GM21786 (cell line): ENCODE results near the gene TMTC2.

Source experiments
- ATAC-seq: cut with Tn5 transposase; IDR thresholded peaks from one replicate; pipeline ENCODE4 v1.9.1; 2021; ENCODE audit not compliant: unreplicated experiment

Gene TMTC2

DNA sequence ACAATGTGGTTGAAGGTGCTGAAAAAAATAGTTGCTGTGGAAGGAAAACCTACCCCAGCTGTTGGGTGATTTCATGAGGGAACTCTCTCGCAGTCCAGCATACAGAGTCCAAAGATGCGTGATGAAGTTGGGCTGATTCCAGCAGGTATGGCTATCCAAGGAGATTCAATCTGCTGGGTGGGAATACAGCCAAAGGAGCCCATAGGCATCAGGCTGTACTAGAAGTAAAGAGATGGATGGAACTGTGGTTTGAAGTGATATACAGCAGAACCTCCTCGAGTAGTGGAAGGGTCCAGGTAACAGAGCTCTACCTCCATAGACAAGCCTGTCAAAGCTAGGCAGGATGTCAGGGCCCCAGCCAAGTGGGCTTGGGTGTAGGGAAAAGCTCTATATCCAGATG is 11.5 kb upstream of the TMTC2 start:
- no peak for ATAC-seq

DNA sequence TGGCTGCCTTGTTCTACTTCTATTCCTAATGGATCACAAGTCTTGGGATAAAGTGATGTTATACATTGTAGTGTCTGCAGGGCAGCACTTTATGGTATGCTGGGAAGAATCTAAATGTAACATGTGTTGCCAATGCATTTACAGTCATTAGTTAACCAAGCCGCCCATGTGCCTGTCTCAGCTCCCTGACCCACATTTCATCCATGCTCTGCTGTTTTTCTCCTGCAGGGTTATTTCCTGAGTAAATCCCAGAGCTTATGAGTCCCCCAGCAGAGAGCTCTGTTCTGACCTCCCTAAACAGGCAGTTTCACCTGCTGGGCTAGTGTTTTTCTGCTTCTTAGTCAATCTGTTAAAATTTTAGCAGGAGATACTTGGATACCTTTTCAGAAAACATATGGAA is 4.4 kb upstream of the TMTC2 start:
- no peak for ATAC-seq

DNA sequence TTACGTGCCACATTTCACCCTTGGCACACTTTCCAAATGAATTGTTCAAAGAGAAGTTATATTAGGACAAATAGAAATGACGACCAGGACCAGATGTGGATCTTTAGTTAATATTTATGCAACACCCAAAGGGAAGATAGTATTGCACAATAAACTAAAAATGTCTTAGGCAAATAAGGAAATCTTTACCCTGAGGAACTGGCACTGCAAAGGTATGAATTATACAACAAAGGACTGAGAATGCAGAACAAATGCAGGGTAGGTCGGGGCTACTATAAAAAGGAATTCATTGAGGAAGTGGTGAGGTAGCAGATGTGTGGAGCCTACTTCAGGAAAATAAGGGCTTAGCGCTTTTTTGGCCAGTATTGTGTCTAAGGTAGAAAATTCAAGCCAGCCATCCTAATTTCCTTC is 3.9 kb upstream of the TMTC2 start:
- no peak for ATAC-seq

DNA sequence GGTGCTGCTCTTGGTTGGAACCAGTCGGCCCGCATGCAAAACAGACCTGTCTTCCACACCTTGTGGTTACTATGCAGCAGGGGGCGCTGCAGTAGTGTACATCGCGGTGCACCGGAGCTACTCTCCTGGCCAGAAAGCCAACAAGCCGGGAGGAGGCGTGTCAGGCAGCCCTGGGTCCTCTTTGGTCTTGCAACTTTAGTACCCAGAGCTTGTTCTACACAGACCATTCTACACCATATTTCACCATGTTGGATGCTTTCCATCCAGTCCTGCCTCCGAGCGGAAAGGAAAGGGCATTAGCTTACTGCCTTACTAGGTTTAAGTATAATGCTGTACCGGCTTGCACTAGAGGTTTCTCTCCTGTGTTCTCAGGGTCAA is 927 bp upstream of the TMTC2 start:
- peak; percentile 55 for ATAC-seq

DNA sequence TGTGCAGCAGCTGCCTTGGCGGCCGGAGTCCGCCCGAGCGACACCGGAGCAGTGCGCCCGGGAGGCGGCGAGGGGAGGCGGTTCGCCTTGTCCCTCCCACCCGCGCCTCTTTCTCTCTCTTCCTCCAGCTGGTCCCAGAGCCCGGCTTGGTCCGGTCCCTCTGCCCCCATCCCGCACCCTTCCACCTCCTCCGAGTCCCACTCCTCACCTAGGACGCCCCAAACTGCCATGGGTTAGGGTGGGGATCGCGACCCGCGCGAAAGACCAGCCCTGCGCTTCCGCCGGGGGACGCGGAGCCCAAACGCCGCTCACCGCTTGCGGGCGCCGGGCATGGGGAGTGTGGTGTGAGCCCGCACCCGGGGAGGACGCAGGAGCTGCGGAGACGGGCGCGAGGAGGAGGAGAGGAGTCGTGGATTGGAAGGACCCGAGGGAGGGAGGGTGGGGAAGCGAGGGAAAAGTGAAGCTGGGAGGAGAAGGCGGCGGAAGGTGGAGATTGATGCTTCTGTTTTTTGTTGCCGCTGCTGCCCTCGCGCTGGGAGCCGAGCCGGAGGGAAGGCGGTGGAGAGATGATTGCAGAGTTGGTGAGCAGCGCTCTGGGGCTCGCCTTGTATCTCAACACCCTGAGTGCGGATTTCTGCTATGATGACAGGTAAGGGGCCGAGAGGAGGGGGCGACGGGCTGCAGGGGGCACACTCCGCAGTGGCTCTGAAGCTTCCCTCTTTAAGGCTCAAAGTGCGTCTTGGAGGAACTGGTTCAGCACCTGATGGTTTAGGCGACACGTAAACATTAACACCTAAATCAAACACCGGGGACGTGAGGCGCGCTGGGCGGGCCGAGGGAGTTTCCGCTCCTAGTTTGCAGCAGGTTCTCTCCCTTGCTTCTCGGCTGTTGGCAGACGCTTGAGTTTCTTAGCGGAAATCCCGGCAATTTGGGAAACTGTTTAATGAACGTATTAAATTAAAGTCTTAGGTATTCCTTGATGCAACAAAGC is 610 bp downstream of the TMTC2 start:
- ATAC-seq: peak; percentile 31

DNA sequence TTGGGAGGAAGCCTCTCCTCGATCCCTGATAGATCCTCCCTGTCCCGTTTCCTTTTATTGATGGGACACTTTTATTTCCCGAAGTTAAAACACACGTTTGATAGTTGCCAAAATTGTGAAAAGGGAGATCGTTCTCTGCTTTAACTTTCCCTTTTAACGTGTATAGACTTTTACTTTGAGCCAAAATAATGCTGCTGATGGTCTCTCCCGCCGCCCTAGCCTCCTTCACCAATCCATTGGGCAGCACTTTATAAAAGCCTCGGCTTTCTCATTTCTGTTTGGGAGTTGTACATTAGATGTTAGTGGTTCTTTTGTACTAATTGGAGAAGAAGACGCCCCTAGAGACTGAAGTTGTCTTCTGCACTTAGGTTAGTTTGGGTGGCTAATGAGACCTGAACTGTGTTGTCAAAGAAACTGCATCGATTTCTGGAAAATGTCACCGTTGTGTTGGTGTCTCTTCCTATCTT is 1.4 kb downstream of the TMTC2 start:
- no peak for ATAC-seq

DNA sequence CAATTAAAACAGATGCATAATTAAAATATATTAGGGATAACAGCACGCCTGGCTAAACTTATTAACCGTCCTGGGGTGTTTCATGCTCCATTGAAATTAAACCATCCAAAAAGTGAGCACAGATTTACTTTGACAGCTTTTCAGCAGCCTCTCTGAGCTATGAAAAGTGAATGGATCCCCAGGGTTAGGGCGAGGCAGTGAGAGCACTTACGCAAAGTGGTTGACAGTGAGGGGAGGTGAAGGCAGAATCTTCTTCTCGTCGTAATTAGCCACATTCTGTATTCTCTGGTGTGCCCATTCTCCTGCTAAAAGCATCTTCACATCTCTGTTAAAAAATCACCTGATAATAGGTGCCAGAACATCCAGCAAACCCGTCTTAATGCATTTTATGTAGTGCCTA is 1.9 kb downstream of the TMTC2 start:
- no peak for ATAC-seq

DNA sequence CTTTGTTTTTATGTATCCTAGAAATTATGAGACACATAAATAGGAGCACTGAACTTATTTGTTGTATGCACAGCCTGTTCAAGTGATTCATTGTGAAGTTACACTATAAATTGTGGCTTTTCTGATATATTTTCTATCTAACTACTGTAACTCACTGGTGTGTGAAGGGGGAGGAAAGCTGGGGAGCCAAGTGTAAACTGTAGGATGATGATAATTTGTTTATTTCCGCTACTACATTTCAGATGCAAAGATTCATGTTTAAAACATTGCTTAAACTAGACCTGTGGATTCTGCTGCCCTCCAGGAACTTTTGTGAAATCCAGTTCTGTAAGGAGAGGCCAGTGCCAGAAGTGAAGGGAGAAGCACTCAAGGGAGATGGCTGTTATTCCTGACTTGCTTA is 3.3 kb downstream of the TMTC2 start:
- ATAC-seq: no peak

DNA sequence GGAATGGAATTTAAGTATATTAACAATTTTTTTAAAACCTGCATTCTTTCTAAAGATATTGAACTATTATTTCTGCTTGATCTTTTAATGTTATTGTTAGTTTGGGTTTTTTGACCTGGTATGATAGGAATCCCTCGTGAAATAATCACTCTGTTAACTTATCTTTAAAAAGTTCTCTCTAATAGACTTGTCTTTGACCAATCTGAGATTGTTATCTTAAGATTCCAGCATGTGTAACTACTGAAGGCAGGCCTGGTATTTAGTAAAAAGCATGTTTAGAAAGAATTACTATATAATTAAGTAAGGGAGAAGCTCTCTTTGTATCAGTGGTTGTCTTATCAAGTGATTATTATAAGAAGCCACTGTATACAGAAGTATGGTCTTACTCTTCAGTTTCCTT is 4.8 kb downstream of the TMTC2 start:
- ATAC-seq: no peak

DNA sequence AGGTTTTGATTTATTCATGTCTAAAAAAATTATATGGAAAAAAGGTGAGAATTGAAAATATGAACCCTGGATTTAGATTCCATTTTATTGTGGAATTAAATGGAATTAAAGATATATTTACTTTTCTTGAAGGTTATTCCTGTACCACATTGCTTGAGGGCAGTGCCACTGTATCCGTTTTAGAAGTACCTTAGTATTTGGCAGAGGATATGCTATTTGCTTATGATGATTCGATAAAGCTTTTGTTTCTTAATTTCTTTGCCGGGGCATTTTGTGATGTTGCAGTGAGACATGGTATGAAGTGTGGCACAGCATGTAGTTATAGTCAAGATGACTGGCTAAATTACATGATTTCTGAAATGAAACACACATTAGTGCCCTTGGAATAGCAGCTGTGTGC is 7.6 kb downstream of the TMTC2 start:
- no peak for ATAC-seq

DNA sequence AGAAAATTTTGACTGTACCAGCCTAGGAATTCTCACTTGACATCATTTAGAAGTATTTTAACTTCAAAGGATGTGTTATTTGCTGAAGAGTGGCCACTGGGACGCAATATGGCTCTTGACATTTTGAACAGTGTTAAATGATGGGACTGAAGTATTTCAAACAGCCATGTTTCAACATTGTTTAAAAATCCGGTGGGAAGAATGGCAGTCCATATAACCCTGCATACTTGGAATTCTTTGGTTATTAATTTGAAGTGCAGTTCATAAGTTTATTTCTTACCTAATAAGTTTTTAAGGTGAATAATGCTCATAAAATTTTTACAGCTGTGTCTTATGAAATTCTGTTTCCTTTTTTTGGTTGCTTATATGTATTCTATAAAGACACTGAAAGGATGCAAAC is 8.3 kb downstream of the TMTC2 start:
- ATAC-seq: no peak

DNA sequence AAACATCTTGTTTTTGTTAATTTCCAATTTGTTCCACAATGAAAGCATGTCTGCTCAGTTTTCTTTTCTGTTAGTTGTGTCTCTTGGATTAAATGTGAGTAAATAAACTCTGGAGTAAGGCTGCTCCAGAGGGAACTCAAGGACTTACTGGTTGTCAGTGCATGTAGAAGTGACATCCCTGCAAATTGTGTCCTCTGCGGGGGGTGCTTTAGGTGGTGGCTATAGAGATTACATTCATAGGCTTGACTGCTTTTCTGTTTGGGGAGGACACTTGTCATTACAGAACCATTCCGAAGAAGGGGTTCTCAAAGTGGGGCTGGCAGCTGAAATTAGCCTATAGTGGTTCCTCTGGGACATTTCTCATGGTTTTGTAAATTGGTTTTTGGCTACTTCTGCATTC is 8.8 kb downstream of the TMTC2 start:
- no peak for ATAC-seq

DNA sequence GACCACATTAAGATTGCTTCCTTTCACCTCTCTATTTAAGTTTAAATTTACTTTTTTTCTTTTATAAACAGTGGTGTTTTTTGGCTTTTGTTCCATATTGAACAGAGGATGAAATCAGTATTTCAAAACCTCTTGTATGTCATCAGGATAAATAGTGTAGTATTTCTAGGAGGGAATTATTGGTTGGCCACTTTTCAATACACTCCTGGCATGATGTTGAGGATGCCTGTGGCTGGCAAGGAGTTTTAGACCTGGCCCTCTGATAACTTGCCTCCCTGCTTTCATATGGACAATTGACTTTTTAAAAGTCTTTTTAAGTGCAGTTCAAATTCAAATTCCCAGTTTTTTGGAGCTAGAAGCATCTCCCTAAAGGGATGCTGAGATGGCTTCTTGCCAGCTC is 9.8 kb downstream of the TMTC2 start:
- ATAC-seq: no peak

DNA sequence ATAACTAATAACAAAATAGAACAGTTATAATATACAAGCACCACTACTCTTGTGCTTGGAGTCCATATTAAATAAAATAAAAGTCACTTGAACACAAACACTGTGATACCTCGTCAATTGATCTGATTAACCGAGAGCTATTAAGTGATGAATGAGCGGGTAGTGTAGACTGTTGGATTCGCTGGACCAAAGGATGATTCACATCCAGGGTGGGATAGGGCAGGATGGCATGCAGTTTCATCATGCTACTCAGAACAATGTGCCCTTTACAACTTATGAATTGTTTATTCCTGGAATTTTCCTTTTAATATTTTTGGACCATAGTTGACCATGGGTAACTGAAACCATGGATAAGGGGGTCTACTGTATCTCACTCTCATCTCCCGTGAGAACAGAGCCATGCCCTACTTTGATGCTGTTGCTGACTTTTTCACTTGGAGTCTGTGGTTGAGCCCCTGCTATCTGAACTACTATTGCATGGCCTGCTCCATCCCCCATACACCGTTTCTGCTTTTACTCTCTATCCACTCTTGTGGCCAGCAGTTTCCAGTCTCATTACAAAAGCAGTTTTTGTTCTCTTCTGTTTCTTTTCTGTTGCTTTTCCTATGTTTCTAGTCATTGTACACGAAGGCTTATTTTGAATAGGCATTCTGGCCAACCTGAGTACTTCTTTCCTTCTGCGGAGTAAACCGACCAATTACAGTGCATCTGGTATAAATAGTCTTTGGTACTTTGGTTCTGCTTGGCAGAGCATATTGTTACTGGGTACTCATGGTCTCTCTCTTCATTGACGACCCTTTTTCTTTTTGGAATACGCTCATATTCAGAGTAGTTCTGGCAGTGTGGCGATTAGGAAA is 12.2 kb downstream of the TMTC2 start:
- no peak for ATAC-seq

DNA sequence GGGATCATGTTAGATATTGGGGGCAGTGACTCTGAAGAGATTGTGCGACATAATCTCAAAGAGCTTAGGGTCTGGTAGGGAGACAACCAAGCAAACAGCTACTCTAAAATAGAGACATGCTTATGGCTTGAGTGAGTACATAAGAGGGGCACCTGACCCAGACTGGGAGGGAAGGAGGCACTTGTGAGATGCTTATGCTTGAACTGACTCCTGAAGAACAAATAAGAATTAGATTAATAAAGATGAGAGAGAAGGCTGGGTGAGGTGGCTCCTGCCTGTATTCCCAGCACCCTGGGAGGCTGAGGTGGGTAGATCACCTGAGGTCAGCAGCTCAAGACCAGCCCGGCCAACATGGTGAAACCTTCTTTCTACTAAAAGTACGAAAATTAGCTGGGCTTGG is 19.1 kb downstream of the TMTC2 start:
- ATAC-seq: no peak

DNA sequence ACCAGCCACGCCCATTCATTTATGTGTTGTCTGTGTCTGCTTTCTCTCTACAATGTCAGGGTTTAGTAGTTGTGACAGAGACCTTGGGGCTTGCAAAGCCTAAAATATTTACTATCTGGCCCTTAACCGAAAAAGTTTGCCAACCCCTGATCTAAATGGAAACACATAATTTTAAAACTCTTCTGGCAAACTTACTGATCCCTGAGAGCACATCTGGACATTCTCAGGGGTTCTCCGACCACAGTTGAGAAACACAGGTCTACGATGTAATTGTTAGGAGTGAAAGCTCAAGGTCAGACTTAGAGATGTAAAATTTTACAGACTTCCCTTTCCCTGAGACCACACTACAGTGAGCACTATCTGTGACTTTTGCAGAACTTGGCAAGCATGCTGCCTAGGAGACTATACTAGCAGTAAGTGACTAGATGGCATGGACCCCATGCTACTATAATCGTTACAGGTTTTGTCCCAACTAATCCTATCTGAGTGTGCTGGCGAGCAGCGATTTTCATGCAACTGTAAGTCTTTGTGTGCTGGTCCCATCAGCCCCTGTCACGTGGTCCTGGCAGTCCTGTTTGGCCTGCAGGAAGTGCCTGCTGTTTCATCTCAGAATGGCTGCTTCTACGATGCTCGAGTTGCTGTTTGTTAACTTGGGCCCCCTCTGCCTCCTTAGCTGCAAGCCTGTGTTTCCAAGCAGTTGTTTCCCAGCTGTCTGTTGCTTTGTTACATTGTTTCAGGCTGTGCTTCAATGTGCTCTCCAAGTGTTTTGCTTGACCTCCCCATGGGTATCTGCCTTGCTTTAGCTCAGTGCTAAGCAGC is 21.6 kb downstream of the TMTC2 start:
- no peak for ATAC-seq

DNA sequence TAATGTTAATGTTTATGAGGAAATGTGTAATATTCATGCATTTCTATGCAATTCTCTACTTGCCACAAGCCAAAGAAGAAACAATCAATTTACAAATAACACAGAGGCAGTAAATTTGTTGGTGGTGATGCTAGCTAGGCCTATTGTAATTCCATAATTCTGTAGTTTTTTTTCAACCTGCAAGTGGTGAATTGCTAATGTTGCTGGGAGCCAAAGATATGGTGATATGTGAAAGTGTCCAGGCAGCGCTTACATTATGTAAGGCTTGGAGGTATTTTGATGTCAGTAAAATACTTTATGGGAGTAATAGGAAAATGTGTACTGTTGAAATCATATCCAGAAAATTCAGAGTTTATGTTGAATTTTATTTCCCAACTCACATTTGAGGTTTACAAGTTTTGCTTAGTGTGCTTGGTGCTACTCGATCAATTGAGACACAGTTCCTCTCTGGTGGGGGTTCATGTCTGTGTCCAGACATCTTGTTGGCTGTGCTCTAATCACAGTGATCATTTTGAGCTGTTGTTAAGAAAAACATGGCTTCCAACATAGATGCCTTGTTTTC is 23.2 kb downstream of the TMTC2 start:
- no peak for ATAC-seq

DNA sequence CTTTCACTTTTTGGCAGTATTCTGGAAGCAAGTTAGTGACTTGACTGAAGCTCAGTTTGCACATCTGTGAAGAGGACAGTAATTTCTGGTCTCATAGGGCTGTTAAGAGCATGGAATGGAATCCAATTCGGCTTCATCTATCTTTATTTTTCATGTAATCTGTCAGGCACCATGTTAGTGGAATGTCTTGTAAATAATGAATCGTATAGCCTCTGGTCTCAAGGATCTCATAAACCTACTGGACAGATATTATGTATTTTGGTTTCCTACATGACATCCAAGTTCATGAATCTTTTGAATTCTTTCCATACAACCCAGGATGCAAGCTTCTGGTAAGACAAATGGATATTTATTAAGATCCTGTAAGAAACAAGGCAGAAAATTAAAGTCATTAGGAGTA is 24.0 kb downstream of the TMTC2 start:
- no peak for ATAC-seq

DNA sequence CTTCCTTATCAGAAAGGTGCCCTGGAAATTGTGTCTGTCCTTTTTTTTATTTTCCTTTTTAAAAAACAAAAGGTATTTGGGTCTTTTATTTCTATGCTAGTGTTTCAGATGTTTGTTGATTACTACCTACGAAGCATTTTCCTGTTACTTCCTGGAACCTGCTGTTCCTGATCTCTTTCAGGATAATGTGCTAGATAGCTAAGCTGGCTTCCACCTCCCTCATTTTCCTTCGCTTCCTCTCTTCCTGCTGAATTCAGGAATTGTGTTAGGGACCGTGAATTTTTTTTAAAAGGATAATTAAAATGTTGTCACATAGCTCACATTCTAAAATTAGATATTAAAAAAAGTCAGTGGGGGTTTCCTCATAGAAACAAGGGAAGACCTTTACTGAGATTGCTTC is 27.7 kb downstream of the TMTC2 start:
- no peak for ATAC-seq

DNA sequence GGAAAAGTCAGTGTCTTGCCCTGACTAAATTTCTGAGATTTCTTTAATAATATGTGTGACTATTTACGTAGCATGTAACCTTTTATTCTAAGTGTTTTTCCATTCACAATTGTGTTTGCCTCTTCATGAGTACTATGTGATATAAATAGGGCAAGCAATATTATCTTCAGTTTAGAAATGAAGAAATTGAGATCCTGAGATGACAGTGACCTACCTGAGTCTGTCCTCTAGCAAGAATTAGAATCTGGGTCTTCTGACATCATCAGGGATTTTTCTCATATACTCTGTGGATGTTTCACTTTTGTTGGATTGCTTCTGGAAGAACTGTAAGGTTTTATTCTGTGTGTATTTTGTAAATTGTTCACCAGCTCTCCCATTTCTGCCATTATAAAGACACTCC is 35.0 kb downstream of the TMTC2 start:
- ATAC-seq: no peak

DNA sequence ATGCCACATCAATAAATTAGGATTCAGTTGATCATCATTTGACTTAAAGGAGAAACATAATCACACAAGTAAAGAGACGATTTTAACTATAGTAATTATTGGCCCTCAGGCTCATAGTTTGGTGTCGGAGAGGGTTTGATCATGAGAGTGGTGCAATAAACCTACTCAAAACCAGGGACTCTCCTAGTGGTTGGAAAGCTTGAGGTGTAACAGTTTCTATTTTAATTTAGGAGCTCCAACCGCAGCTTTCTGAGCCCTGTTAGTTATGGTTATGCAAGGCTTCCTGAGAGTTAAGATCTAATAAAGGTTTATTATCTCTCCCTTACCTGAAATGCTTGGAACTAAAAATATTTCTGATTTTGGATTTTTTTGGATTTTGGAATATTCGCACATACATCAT is 36.4 kb downstream of the TMTC2 start:
- peak; percentile 65 for ATAC-seq
